Transverse colon (tissue), 4 donors: ENCODE results near the gene KCNK5. TPM values are rescaled to one million over a fixed set of nuclear protein-coding genes. Genes with fewer than 3 reads are reported as not detected.
A peak's percentile ranks its signal among the peaks of the same experiment; 100 is the strongest.

ENCODE experiments used
- DNase-seq: peaks from one replicate; pipeline ENCODE4 v3.0.0-alpha.2; 2019
- H3K27ac ChIP-seq, 4 donors: fragments of 200-600 bp; sonication (generic); 2 replicates each; pipeline ENCODE4 v1.5.1; 2016 to 2018; ENCODE audit warnings: inconsistent platforms in 4 of 4
- H3K27me3 ChIP-seq: fragments of 200-600 bp; sonication (generic); 2 replicates; pipeline ENCODE4 v1.5.1; 2017; ENCODE audit warnings: inconsistent platforms
- H3K36me3 ChIP-seq, 4 donors: fragments of 200-600 bp; sonication (generic); 2 replicates each; pipeline ENCODE4 v1.5.1; 2017 to 2019; ENCODE audit warnings: inconsistent platforms in 4 of 4
- H3K4me1 ChIP-seq, 4 donors: fragments of 200-600 bp; sonication (generic); 2 replicates each; pipeline ENCODE4 v1.5.1; 2017 to 2020; ENCODE audit warnings: inconsistent platforms in 4 of 4
- H3K4me3 ChIP-seq, 4 donors: fragments of 200-600 bp; sonication (generic); 1 replicate in 1 of 4; 2 replicates in 3 of 4; pipeline versions ENCODE4 v1.5.1 to v1.6.1; 2017 to 2019; ENCODE audit warnings: inconsistent platforms in 4 of 4
- H3K9me3 ChIP-seq, 2 donors: fragments of 200-600 bp; sonication (generic); 2 replicates each; pipeline ENCODE4 v1.5.1; 2017 to 2019; ENCODE audit warnings: inconsistent platforms in 2 of 2
- CTCF ChIP-seq, 5 experiments: fragments of 200-600 bp in 3 of 5; fragments of 450-650 bp in 2 of 5; sonication (generic) in 3 of 5; IDR thresholded peaks; 1 replicate in 2 of 5; 2 replicates in 3 of 5; pipeline ENCODE4 v1.5.1; 2016 to 2017; ENCODE audit warnings: antibody characterized with exemption in 5 of 5, inconsistent platforms in 3 of 5, mild to moderate bottlenecking in 2 of 5, moderate library complexity in 1 of 5
- EP300 ChIP-seq: sonication (generic); formaldehyde crosslinking; IDR thresholded peaks from one replicate; pipeline ENCODE4 v1.6.1; 2017; ENCODE audit warnings: antibody characterized with exemption, low read depth
- POLR2A ChIP-seq: fragments of 450-650 bp; IDR thresholded peaks from one replicate; pipeline ENCODE4 v1.6.1; 2016; ENCODE audit warnings: antibody characterized with exemption, mild to moderate bottlenecking, moderate library complexity
- POLR2AphosphoS5 ChIP-seq, 3 donors: sonication (generic); formaldehyde crosslinking; IDR thresholded peaks; one replicate each; pipeline ENCODE4 v1.6.1; 2016; ENCODE audit warnings: antibody characterized with exemption in 3 of 3
- WGBS, 2 donors: methylation state at CpG; one replicate each; pipeline ENCODE4 v1.1.5; 2018; ENCODE audit warnings: low coverage in 1 of 2; 5-methylcytosine and 5-hydroxymethylcytosine counted together
- in situ Hi-C, 4 donors: fragments of 200-750 bp; cut with MboI; loops; one replicate each; pipeline versions ENCODE4 v1.15.0 to v1.15.1; 2017; ENCODE audit warnings: low sequenced_read_pairs in 3 of 4, low pct_ligation_motif_present in 1 of 4, low pct_unique_long_range_greater_than_20kb in 1 of 4
- intact Hi-C: fragments of 100-400 bp; cut with DNase I; formaldehyde crosslinking; loops from one replicate; pipeline ENCODE4 v1.15.1; 2023; ENCODE audit warnings: low total_unique reads
- total RNA-seq, 4 donors: library from RNA; depleted of rRNA; stranded (reverse); fragments of >200 nt; gene quantifications; one replicate each; pipeline ENCODE4 v1.1.0, GENCODE V29; 2016

Gene KCNK5
- total RNA-seq, 4 donors from 2014 or later = 9.6 to 86.0 (median 64.5) TPM

DNA sequence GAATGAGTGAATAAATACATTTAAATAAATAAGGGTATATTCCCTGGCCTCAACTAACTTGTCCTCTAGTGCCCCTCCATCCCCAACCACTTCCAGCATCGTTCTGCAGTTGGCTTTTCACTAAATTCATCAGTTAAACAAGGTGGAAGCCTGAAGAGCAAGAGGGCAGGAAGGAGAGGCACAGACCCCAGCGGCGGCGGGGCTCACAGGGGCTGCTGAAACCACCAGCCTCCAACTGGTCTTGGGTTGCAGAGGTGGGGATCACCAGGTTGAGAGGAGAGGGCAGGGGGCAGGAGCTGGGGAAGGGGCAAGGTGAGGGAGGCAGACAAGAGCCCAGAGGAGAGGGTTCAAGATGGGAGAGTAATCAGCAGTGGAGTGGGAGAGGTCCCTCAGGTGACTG is 27.1 kb downstream of the KCNK5 start:
- in situ Hi-C loops (no loop called here), intact Hi-C loops (no loop called here)
- H3K4me1 ChIP-seq = peaks cover 14 to 61% (median 44%) of the 10 kb centered on the region in 4 donors
- WGBS, 2 donors = 90% methylated on average over 4 of the region's 4 CpGs; no CpG with 5 or more reads in 1 of the 2 donors
- H3K36me3 ChIP-seq = no peaks in the 10 kb centered on the region
- no peak overlapping the region for H3K4me3 ChIP-seq
- no peak overlapping the region for H3K27ac ChIP-seq
- TF ChIP-seq POLR2A = no peak
- H3K9me3 ChIP-seq = no peaks in the 10 kb centered on the region
- DNase-seq = no peak
- H3K27me3 ChIP-seq = no peaks in the 10 kb centered on the region

- TF ChIP-seq POLR2AphosphoS5 (IDR thresholded peaks at IDR 0.05) (no peak), EP300 (no peak), POLR2A (no peak), CTCF (IDR thresholded peaks at IDR 0.05) (no peak)
- Histone ChIP-seq H3K27me3 (no peaks in the 10 kb centered on the region), H3K4me3 (no peak overlapping the region), H3K36me3 (peaks cover 0 to under 1% (median 0%) of the 10 kb centered on the region in 4 donors), H3K4me1 (peaks cover 16 to 59% (median 44%) of the 10 kb centered on the region in 4 donors), H3K9me3 (no peaks in the 10 kb centered on the region), H3K27ac (no peak overlapping the region)
- WGBS, 2 donors = 77% methylated on average over 1 of the region's 1 CpG; no CpG with 5 or more reads in 1 of the 2 donors
- in situ Hi-C loops (no loop called here), intact Hi-C loops (no loop called here)
- DNase-seq = no peak
Observed at GRCh38 chr6:39200498-39201020, 28.7 kb downstream of the KCNK5 start.

DNA sequence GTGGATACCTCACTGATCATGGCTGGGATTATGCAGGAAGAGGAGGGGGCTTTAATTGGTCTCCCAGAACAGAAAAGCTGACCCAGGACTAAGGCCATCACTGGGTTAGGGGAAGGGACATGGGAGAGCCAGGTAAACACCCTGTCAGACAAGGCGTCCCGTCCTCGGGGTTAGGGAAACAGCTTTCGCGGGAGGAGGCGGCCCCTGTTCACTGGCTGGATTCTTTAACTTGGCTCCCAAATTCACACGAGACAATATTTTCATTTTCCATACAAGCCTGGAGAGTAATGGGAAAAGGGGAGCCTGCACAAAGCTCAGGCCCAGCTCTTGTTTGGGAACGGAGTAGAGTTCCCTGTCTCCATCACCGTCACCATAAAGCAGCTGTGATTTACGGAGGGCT is 29.3 kb downstream of the KCNK5 start:
- Histone ChIP-seq H3K27me3 (no peaks in the 10 kb centered on the region), H3K4me3 (no peak overlapping the region), H3K36me3 (peaks cover 0 to 4% (median 2%) of the 10 kb centered on the region in 4 donors), H3K27ac (peak overlapping the region in 1 of 4 donors; percentile 19), H3K9me3 (no peaks in the 10 kb centered on the region), H3K4me1 (peaks cover 16 to 53% (median 39%) of the 10 kb centered on the region in 4 donors)
- WGBS, 2 donors = 43 to 78% methylated on average over 4 to 10 of the region's 10 CpGs
- TF ChIP-seq EP300 = no peak
- TF ChIP-seq POLR2A = no peak
- no peak for TF ChIP-seq CTCF (IDR thresholded peaks at IDR 0.05)
- no peak for TF ChIP-seq POLR2AphosphoS5 (IDR thresholded peaks at IDR 0.05)
- in situ Hi-C loops = no loop called here
- DNase-seq = no peak
- intact Hi-C loops = no loop called here

GRCh38 chr6:39199231-39199940 is 29.9 kb downstream of the KCNK5 start:
- Histone ChIP-seq H3K27ac (peak overlapping the region in 1 of 4 donors; percentile 19), H3K9me3 (no peaks in the 10 kb centered on the region), H3K27me3 (no peaks in the 10 kb centered on the region), H3K36me3 (peaks cover 0 to 5% (median 2%) of the 10 kb centered on the region in 4 donors), H3K4me3 (no peak overlapping the region), H3K4me1 (peaks cover 16 to 47% (median 33%) of the 10 kb centered on the region in 4 donors)
- no peak for DNase-seq
- WGBS, 2 donors = 71% methylated on average over 7 of the region's 7 CpGs; no CpG with 5 or more reads in 1 of the 2 donors
- intact Hi-C loops (no loop called here), in situ Hi-C loops (no loop called here)
- TF ChIP-seq POLR2A (no peak), EP300 (no peak), POLR2AphosphoS5 (IDR thresholded peaks at IDR 0.05) (no peak), CTCF (IDR thresholded peaks at IDR 0.05) (no peak)
